Ishikawa (cell line): Measurements from ENCODE around the gene GINS3.

ENCODE experiments used
- CEBPB ChIP-seq: IDR thresholded peaks from 2 replicates; pipeline ENCODE4 v1.6.1; 2012
- CREB1 ChIP-seq: IDR thresholded peaks from 2 replicates; pipeline ENCODE4 v1.6.1; 2012; ENCODE audit warnings: low read depth
- EGR1 ChIP-seq: IDR thresholded peaks from 2 replicates; pipeline ENCODE4 v1.6.1; 2012
- EP300 ChIP-seq: IDR thresholded peaks from 2 replicates; pipeline ENCODE4 v1.6.1; 2012; ENCODE audit warnings: borderline replicate concordance
- FOXM1 ChIP-seq: IDR thresholded peaks from 2 replicates; pipeline ENCODE4 v1.6.1; 2012; ENCODE audit warnings: low read depth, borderline replicate concordance
- NFIC ChIP-seq: IDR thresholded peaks from 2 replicates; pipeline ENCODE4 v1.6.1; 2012
- RAD21 ChIP-seq: IDR thresholded peaks from 2 replicates; pipeline ENCODE4 v1.6.1; 2012; ENCODE audit warnings: low read depth
- REST ChIP-seq: IDR thresholded peaks from 2 replicates; pipeline ENCODE4 v1.6.1; 2012; ENCODE audit warnings: low read depth, mild to moderate bottlenecking
- TAF1 ChIP-seq: IDR thresholded peaks from 2 replicates; pipeline ENCODE4 v1.6.1; 2012; ENCODE audit warnings: low read depth, mild to moderate bottlenecking
- TCF12 ChIP-seq: IDR thresholded peaks from 2 replicates; pipeline ENCODE4 v1.6.1; 2012; ENCODE audit warnings: low read depth
- TEAD4 ChIP-seq: IDR thresholded peaks from 2 replicates; pipeline ENCODE4 v1.6.1; 2012
- USF1 ChIP-seq: IDR thresholded peaks from 2 replicates; pipeline ENCODE4 v1.6.1; 2012
- YY1 ChIP-seq: IDR thresholded peaks from 2 replicates; pipeline ENCODE4 v1.6.1; 2012; ENCODE audit warnings: low read depth
- ZBTB7A ChIP-seq: IDR thresholded peaks from 2 replicates; pipeline ENCODE4 v1.6.1; 2012; ENCODE audit warnings: low read depth
- TF ChIP-seq, protein P1 (sequence below): IDR thresholded peaks from 2 replicates; pipeline ENCODE4 v1.6.1; 2012

GINS3 gene

DNA sequence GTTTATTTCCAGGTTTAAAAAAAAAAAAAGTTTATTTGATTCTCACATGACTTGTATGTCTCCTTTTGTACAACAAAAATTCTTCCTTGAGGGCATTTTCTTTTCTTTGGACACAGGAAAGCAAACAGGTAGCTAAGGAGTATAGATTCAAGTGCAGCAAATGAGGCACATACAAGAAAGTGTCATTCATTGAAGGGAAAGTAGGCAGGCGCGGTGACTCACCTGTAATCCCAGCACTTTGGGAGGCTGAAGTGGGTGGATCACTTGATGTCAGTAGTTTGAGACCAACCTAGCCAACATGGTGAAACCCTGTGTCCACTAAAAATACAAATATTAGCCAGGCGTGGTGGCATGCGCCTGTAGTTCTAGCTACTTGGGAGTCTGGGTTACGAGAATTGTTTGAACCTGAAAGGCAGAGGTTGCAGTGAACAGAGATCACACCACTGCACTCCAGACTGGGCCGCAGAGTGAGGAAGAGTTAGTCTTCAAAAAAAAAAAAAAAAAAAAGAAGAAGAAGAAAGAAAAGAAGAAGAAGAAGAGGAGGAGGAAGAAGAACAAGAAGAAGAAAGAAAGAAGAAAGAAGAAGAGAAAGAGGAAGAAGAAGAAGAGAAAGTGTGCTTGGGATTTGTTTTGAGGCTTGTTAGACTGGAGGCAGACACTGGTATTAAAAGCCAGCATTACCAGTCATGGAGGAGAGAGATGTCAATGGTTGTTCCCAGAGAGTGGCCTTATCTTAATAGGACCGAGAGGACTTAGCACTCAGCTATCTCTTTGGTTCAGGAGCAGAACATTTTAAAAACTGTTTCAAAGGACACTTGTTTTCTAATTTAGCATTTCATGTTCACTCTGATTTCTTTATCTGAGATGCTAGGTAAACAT is 19.7 kb downstream of the GINS3 start:
- TF ChIP-seq RAD21 (no peak), TEAD4 (no peak), TCF12 (no peak), CREB1 (no peak), EGR1 (no peak), NFIC (no peak), YY1 (no peak), ZBTB7A (no peak), REST (no peak), TAF1 (no peak), USF1 (no peak), EP300 (no peak), FOXM1 (no peak)
- TF ChIP-seq, protein P1, sequence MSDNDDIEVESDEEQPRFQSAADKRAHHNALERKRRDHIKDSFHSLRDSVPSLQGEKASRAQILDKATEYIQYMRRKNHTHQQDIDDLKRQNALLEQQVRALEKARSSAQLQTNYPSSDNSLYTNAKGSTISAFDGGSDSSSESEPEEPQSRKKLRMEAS, result no peak

GRCh38 chr16:58413359-58413758 is 21.1 kb downstream of the GINS3 start:
- no peak for TF ChIP-seq TEAD4
- TF ChIP-seq FOXM1, result no peak
- no peak for TF ChIP-seq TAF1
- TF ChIP-seq YY1, result no peak
- TF ChIP-seq ZBTB7A, result no peak
- TF ChIP-seq, protein P1, result no peak
- TF ChIP-seq REST, result no peak
- no peak for TF ChIP-seq EP300
- TF ChIP-seq USF1, result no peak
- TF ChIP-seq RAD21, result no peak
- TF ChIP-seq TCF12, result no peak
- TF ChIP-seq NFIC, result no peak
- no peak for TF ChIP-seq CREB1
- TF ChIP-seq EGR1, result no peak
- no peak for TF ChIP-seq CEBPB

GRCh38 chr16:58415003-58415402 is 22.7 kb downstream of the GINS3 start:
- TF ChIP-seq TAF1, result no peak
- no peak for TF ChIP-seq EP300
- no peak for TF ChIP-seq FOXM1
- TF ChIP-seq, protein P1, result no peak
- no peak for TF ChIP-seq USF1
- TF ChIP-seq ZBTB7A, result no peak
- no peak for TF ChIP-seq RAD21
- no peak for TF ChIP-seq YY1
- no peak for TF ChIP-seq TCF12
- TF ChIP-seq TEAD4, result no peak
- TF ChIP-seq CEBPB, result no peak
- TF ChIP-seq REST, result no peak
- no peak for TF ChIP-seq EGR1

DNA sequence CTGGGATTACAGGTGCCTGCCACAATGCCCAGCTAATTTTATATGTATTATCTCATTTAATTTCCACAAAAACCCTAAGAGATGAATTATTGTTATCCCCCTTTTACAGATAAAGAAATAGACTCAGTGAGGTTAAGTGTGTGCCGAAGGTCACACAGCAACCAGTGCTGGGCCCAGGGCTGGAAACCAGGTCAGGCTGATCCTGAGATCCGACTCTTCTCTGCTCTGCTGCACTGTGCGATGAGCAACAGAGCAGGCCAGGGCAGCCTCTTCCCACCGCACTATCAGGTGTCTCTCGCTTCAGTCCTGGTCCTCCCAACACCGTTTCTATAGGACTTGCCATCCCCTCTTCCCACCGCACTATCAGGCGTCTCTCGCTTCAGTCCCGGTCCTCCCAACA is 24.8 kb downstream of the GINS3 start:
- TF ChIP-seq FOXM1, result no peak
- TF ChIP-seq CEBPB, result no peak
- no peak for TF ChIP-seq TEAD4
- no peak for TF ChIP-seq USF1
- TF ChIP-seq, protein P1, result no peak
- no peak for TF ChIP-seq EGR1
